Astrocyte (in vitro differentiated cells and primary cell): ENCODE data around the gene LENG1. TPM values are rescaled to one million over a fixed set of nuclear protein-coding genes. Genes with fewer than 3 reads are reported as not detected.

Source experiments
- DNase-seq: peaks from one replicate; pipeline ENCODE4 v3.0.0-alpha.2; 2010; ENCODE audit warnings: low read depth
- FAIRE-seq: peaks from 2 replicates; lab custom pipeline; 2011; peaks lifted over from hg19 to GRCh38; lab: Jason Lieb, UNC
- H2AFZ ChIP-seq: 2 replicates; pipeline ENCODE4 v1.6.0; 2012; ENCODE audit warnings: low read depth, low read length, inconsistent platforms
- H3K27ac ChIP-seq: 2 replicates; pipeline ENCODE4 v1.5.1; 2011; ENCODE audit warnings: low read depth, low read length, inconsistent platforms
- H3K27me3 ChIP-seq: 2 replicates; pipeline ENCODE4 v1.6.0; 2011; ENCODE audit warnings: low read length, inconsistent platforms; ENCODE audit not compliant: insufficient read depth
- H3K36me3 ChIP-seq: 2 replicates; pipeline ENCODE4 v1.5.1; 2011; ENCODE audit warnings: low read length, inconsistent platforms; ENCODE audit not compliant: insufficient read depth
- H3K4me1 ChIP-seq: 2 replicates; pipeline ENCODE4 v1.5.1; 2011; ENCODE audit warnings: low read length, inconsistent platforms; ENCODE audit not compliant: insufficient read depth
- H3K4me2 ChIP-seq: 2 replicates; pipeline ENCODE4 v1.6.0; 2012; ENCODE audit warnings: low read length, inconsistent platforms
- H3K4me3 ChIP-seq: 2 replicates; pipeline ENCODE4 v1.5.1; 2011; ENCODE audit warnings: low read depth, mild to moderate bottlenecking, low read length, inconsistent platforms; ENCODE audit not compliant: insufficient read depth
- H3K79me2 ChIP-seq: 2 replicates; pipeline ENCODE4 v1.6.0; 2012; ENCODE audit warnings: mild to moderate bottlenecking, low read length, inconsistent platforms; ENCODE audit not compliant: insufficient read depth
- H3K9ac ChIP-seq: 2 replicates; pipeline ENCODE4 v1.6.0; 2012; ENCODE audit warnings: mild to moderate bottlenecking, low read length, inconsistent platforms
- H3K9me3 ChIP-seq: 2 replicates; pipeline ENCODE4 v1.5.1; 2012; ENCODE audit warnings: low read depth, mild to moderate bottlenecking, low read length, inconsistent platforms; ENCODE audit not compliant: insufficient read depth
- H4K20me1 ChIP-seq: 2 replicates; pipeline ENCODE4 v1.6.0; 2012; ENCODE audit warnings: low read length, inconsistent platforms; ENCODE audit not compliant: insufficient read depth
- H3K27ac Mint-ChIP-seq: one replicate; pipeline ENCODE4 v1.8.0; 2021; ENCODE audit warnings: mild to moderate bottlenecking, mixed read lengths; ENCODE audit not compliant: unreplicated experiment
- H3K27me3 Mint-ChIP-seq: one replicate; pipeline ENCODE4 v1.8.0; 2021; ENCODE audit warnings: low read depth, mixed read lengths; ENCODE audit not compliant: unreplicated experiment
- H3K36me3 Mint-ChIP-seq: one replicate; pipeline ENCODE4 v1.8.0; 2021; ENCODE audit warnings: low read depth, mixed read lengths; ENCODE audit not compliant: unreplicated experiment
- H3K4me1 Mint-ChIP-seq: one replicate; pipeline ENCODE4 v1.8.0; 2021; ENCODE audit warnings: low read depth, mixed read lengths; ENCODE audit not compliant: unreplicated experiment
- H3K4me3 Mint-ChIP-seq: one replicate; pipeline ENCODE4 v1.8.0; 2021; ENCODE audit warnings: mild to moderate bottlenecking, moderate library complexity, mixed read lengths; ENCODE audit not compliant: unreplicated experiment
- H3K9me3 Mint-ChIP-seq: one replicate; pipeline ENCODE4 v1.8.0; 2021; ENCODE audit warnings: mild to moderate bottlenecking, mixed read lengths; ENCODE audit not compliant: unreplicated experiment
- EZH2 ChIP-seq: IDR thresholded peaks from 2 replicates; pipeline ENCODE4 v1.6.1; 2012; ENCODE audit warnings: mild to moderate bottlenecking, low read length, inconsistent platforms; ENCODE audit not compliant: insufficient read depth
- total RNA-seq: library from RNA; stranded (reverse); gene quantifications from 2 replicates; pipeline ENCODE4 v1.2.1, GENCODE V29; 2021
- TF ChIP-seq, protein P1 (sequence below): IDR thresholded peaks from 2 replicates; pipeline ENCODE4 v1.5.1; 2011; ENCODE audit warnings: low read depth, mild to moderate bottlenecking, inconsistent platforms, low read length, moderate library complexity; ENCODE audit not compliant: insufficient read depth

Gene LENG1
- total RNA-seq, 1 donor from 2014 or later, result 4.8 TPM

DNA sequence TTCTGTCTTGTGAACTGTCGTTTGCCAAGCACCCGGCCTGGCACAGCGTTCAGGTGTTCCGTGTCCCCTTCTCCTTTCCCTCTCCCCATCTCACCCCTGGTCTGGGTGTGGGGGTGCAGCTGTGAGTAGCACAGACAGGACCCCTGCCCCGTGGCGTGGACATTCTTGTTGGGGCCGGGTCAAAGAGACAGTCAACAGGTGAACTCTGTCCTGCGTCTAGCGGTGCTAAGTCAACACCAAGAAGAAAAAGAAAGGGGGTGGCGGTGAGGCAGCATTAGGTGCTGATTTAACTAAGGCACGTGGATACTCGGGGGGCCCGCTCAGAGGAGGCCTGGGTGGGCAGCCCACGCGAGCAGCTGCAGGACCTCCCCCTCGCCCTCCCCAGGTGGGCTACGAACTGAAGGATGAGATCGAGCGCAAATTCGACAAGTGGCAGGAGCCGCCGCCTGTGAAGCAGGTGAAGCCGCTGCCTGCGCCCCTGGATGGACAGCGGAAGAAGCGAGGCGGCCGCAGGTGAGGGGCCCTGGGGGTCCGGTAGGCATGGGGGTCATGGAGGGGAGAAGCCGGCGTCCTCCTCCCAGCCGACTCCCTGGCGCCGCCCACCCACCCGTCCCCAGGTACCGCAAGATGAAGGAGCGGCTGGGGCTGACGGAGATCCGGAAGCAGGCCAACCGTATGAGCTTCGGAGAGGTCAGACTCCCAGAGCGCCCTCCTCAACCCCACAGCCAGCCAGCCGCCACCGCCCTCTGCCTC is 31.7 kb downstream of the LENG1 start:
- DNase-seq (no peak), FAIRE-seq (no peak)
- no peak overlapping the region for H3K4me2 ChIP-seq
- H3K36me3 ChIP-seq, result peaks cover 7% of the 10 kb centered on the region
- no peak overlapping the region for H3K4me3 Mint-ChIP-seq
- no peaks in the 10 kb centered on the region for H3K27me3 Mint-ChIP-seq
- no peaks in the 10 kb centered on the region for H3K4me1 Mint-ChIP-seq
- H3K27ac ChIP-seq, result no peak overlapping the region
- H3K9ac ChIP-seq, result no peak overlapping the region
- H3K36me3 Mint-ChIP-seq, result peaks cover 17% of the 10 kb centered on the region
- H3K79me2 ChIP-seq, result no peaks in the 10 kb centered on the region
- H3K27me3 ChIP-seq, result no peaks in the 10 kb centered on the region
- no peak overlapping the region for H3K27ac Mint-ChIP-seq
- H3K4me1 ChIP-seq, result no peaks in the 10 kb centered on the region
- no peak overlapping the region for H2AFZ ChIP-seq
- no peak overlapping the region for H3K4me3 ChIP-seq
- H3K9me3 ChIP-seq, result no peaks in the 10 kb centered on the region
- no peak for TF ChIP-seq EZH2
- TF ChIP-seq, protein P1, sequence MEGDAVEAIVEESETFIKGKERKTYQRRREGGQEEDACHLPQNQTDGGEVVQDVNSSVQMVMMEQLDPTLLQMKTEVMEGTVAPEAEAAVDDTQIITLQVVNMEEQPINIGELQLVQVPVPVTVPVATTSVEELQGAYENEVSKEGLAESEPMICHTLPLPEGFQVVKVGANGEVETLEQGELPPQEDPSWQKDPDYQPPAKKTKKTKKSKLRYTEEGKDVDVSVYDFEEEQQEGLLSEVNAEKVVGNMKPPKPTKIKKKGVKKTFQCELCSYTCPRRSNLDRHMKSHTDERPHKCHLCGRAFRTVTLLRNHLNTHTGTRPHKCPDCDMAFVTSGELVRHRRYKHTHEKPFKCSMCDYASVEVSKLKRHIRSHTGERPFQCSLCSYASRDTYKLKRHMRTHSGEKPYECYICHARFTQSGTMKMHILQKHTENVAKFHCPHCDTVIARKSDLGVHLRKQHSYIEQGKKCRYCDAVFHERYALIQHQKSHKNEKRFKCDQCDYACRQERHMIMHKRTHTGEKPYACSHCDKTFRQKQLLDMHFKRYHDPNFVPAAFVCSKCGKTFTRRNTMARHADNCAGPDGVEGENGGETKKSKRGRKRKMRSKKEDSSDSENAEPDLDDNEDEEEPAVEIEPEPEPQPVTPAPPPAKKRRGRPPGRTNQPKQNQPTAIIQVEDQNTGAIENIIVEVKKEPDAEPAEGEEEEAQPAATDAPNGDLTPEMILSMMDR, result no peak
- H4K20me1 ChIP-seq, result no peaks in the 10 kb centered on the region
- H3K9me3 Mint-ChIP-seq, result no peaks in the 10 kb centered on the region

DNA sequence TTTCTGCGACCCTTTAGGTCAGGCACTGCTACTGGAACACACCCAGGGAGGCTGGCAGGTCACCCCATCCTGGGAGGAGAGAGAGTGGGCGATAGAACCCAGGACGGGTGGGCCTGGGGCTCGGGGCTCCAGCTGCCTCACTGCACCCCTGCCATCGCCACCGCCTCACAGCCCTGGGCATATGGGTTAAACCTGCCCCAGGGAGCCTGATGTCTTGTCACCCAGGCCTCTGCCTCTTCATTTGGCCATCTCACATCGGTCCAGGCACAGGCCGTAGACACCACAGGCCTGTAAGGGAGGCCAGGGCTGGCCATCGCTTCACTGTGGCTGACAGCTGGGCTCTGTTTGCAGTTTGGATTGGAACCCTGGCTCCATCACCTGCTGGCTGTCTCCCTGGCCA is 33.8 kb downstream of the LENG1 start:
- H3K4me3 ChIP-seq, result no peak overlapping the region
- Mint-ChIP-seq H3K9me3 (no peaks in the 10 kb centered on the region), H3K27ac (no peak overlapping the region), H3K36me3 (peaks cover 13% of the 10 kb centered on the region), H3K4me3 (peak overlapping the region; percentile 34), H3K4me1 (no peaks in the 10 kb centered on the region), H3K27me3 (no peaks in the 10 kb centered on the region)
- peaks cover 4% of the 10 kb centered on the region for H3K36me3 ChIP-seq
- FAIRE-seq (no peak), DNase-seq (no peak)
- no peak overlapping the region for H3K4me2 ChIP-seq
- no peak overlapping the region for H3K27ac ChIP-seq
- no peaks in the 10 kb centered on the region for H3K79me2 ChIP-seq
- H2AFZ ChIP-seq, result no peak overlapping the region
- H3K9me3 ChIP-seq, result no peaks in the 10 kb centered on the region
- H3K27me3 ChIP-seq, result no peaks in the 10 kb centered on the region
- H3K4me1 ChIP-seq, result no peaks in the 10 kb centered on the region
- no peak overlapping the region for H3K9ac ChIP-seq
- no peak for TF ChIP-seq EZH2
- TF ChIP-seq, protein P1, result no peak
- H4K20me1 ChIP-seq, result no peaks in the 10 kb centered on the region

DNA sequence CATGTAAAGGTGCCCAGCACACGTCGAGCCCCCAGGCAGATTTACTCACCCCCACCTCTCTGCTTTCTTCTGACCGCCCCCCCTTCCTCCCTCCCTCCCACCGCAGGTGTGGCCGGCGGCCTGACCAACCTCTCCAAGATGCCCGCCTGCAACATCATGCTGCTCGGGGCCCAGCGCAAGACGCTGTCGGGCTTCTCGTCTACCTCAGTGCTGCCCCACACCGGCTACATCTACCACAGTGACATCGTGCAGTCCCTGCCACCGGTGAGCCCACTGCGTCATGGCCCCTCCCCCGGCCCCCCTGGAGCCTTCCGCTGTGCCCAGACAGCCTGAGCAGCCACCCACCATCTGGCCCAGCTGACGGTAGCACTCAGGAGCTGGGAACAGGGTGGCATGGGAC is 35.1 kb downstream of the LENG1 start:
- no peak overlapping the region for H3K4me2 ChIP-seq
- no peak for DNase-seq
- Mint-ChIP-seq H3K4me1 (no peaks in the 10 kb centered on the region), H3K4me3 (no peak overlapping the region), H3K27me3 (no peaks in the 10 kb centered on the region), H3K36me3 (peaks cover 12% of the 10 kb centered on the region), H3K9me3 (no peaks in the 10 kb centered on the region), H3K27ac (peak overlapping the region; percentile 26)
- no peaks in the 10 kb centered on the region for H3K27me3 ChIP-seq
- H3K4me3 ChIP-seq, result no peak overlapping the region
- H2AFZ ChIP-seq, result no peak overlapping the region
- H3K9me3 ChIP-seq, result no peaks in the 10 kb centered on the region
- TF ChIP-seq, protein P1, result no peak
- no peak for TF ChIP-seq EZH2
- no peak for FAIRE-seq
- no peak overlapping the region for H3K9ac ChIP-seq
- H3K4me1 ChIP-seq, result no peaks in the 10 kb centered on the region
- no peaks in the 10 kb centered on the region for H4K20me1 ChIP-seq
- H3K27ac ChIP-seq, result no peak overlapping the region
- H3K79me2 ChIP-seq, result no peaks in the 10 kb centered on the region
- peaks cover 4% of the 10 kb centered on the region for H3K36me3 ChIP-seq
